M059J (cell line): ENCODE data around the gene PSG1. TPM values are rescaled to one million over a fixed set of nuclear protein-coding genes. Genes with fewer than 3 reads are reported as not detected.
A peak's percentile ranks its signal among the peaks of the same experiment; 100 is the strongest.
"Not testable (repeated sequence)": the region's sequence is repeated elsewhere in the genome, so short reads cannot be mapped to it uniquely, and the experiment has no call there.

ENCODE experiments used
- DNase-seq: peaks from one replicate; pipeline ENCODE4 v3.0.0-alpha.2; 2012; ENCODE audit warnings: low read depth
- total RNA-seq: library from RNA; depleted of rRNA; stranded (reverse); fragments of >200 nt; shearing (Covaris generic); gene quantifications from 2 replicates; pipeline ENCODE4 v1.2.3, GENCODE V29; 2014

Gene PSG1
- total RNA-seq, 1 experiment from 2014 or later = 13.6 TPM

GRCh38 chr19:42881279-42881678 is 1.8 kb upstream of the PSG1 start:
- peak; percentile 27 for DNase-seq

- DNase-seq = not testable (repeated sequence)
These were observed 1.1 kb upstream of the PSG1 start for GRCh38 chr19:42880621-42881020.

DNA sequence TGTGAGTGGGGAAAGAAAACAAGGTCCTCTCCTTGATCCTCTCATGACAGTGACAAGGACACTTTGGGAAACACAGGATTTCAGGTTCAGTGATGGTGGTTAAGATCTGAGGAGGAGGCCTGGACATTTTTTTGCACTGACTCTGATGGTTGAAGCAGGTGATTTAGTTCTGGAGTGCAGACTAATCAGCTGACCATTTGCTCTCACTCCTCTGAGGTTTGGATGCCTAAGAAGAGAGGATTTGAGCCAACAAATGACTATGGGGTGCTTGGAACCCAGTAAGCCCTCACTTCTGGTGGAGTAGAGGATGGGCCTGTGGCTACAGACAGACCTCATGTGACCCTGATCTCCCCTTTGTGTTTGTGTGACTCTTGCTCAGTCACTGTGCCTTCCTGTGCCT is 2.9 kb downstream of the PSG1 start:
- peak; percentile 90 for DNase-seq

DNA sequence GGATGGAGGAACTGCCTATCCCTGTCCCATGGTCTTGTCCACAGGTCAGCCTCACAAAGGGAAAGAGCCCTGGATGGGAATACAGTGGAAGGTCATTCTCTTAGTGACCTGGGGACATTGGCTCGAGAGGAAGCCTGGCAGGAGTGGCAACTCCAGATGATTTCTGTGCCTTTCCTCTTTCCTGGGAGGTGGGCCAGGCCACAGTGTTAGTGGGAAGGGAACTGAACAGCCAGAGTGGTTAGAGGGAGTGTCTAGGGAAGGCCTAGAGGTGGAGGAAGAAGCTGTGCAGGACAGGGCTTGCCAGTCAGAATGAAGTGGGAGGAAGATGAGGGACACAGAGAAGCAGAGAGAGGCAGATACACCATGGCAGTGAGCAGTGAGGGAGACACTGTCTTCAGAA is 3.6 kb downstream of the PSG1 start:
- peak; percentile 87 for DNase-seq

DNA sequence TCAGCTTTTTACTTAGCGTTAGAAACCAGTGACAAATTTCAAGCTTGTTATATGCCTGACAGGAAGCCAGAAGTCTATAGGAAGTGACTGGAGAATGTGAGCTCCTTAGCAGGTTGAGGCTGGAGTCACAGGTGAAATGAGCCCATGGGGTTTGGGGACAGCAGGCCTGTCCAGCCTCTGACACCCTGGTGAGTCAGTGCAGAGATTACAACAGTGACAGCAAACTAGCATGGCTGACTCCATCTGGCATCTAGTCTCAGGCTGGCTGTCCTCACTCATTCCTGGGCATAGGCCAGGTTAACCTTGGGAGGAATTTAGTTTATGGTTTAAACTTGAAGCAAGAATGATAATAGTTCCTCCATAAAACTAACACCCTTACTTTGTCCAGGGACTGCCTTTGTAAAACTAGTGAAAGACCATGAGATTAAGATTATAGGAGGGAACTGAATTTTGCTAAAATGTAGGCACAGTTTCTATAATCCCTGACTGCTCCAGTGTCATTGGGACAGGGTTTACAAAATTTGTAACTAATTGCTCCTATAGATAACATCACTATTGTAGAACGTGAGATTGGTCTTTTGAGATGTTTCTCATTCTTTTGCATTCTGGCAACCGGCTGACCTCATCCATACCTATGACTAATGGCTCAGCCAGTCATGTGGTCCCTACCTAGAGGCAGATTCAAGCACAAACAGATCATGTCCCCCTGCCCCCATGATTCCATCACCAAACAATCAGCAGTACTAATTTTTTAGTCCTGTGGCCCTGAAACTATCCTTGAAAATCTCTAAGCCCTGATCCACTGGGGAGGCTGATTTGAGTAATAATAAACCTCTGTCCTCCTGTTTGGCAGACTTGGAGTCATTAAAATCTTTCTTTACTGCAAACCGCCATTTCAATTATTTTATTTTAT is 4.4 kb downstream of the PSG1 start:
- DNase-seq = peak; percentile 90

DNA sequence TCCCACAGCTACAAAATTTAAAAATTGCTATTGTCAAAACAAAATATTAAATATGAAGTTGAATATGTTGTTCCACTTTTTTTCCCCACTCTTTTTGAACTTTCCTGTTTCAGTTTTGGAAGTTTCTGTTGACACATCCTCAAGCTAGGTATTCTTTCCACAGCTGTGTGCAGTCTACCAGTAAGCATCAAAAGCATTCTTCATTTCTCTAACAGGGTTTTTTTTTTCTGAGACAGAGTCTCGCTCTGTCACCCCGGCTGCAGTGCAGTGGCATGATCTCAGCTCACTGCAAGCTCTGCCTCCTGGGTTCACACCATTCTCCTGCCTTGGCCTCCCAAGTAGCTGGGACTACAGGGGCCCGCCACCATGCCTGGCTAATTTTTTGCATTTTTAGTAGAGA is 5.4 kb downstream of the PSG1 start:
- DNase-seq = not testable (repeated sequence)

- no peak for DNase-seq
These were observed 6.9 kb downstream of the PSG1 start for GRCh38 chr19:42872608-42873007.

- peak; percentile 23 for DNase-seq
These were observed 22.0 kb downstream of the PSG1 start for GRCh38 chr19:42857544-42857867.

- DNase-seq = peak; percentile 26
These were observed 22.5 kb downstream of the PSG1 start for GRCh38 chr19:42856866-42857543.

GRCh38 chr19:42854745-42855144 is 24.8 kb downstream of the PSG1 start:
- DNase-seq = not testable (repeated sequence)

- DNase-seq = not testable (repeated sequence)
These were observed 26.3 kb downstream of the PSG1 start for GRCh38 chr19:42853231-42853630.

DNA sequence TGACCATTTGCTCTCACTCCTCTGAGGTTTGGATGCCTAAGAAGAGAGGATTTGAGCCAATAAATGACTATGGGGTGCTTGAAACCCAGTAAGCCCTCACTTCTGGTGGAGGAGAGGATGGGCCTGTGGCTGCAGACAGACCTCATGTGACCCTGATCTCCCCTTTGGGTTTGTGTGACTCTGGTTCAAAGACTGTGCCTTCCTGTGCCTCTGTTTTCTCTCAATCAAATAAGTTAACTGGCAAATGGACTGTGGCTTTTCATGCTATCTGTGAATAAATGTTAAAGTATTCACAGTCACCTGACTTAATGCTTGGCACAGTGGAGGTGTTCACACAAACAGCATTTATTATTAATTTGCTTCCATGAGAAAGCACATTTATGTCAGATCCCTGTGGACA is 26.7 kb downstream of the PSG1 start:
- peak; percentile 79 for DNase-seq

DNA sequence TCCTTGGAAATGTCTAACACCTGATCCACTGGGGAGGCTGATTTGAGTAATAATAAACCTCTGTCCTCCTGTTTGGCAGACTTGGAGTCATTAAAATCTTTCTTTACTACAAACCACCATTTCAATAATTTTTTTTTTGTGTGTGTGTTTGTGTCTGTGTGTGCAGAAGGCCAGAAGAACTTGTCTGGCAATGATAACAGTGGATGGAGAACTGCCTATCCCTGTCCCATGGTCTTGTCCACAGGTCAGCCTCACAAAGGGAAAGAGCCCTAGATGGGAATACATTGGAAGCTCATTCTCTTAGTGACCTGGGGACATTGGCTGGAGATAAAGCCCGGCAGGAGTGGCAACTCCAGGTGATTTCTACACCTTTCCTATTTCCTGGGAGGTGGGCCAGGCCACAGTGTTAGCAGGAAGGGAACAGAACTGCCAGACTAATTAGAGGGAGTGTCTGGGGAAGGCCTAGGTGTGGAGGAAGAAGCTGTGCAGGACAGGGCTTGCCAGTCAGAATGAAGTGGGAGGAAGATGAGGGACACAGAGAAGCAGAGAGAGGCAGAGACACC is 27.7 kb downstream of the PSG1 start:
- not testable (repeated sequence) for DNase-seq

- peak; percentile 99 for DNase-seq
These were observed 28.4 kb downstream of the PSG1 start for GRCh38 chr19:42850981-42851717.

GRCh38 chr19:42846597-42846996 is 32.9 kb downstream of the PSG1 start:
- DNase-seq = peak; percentile 41

DNA sequence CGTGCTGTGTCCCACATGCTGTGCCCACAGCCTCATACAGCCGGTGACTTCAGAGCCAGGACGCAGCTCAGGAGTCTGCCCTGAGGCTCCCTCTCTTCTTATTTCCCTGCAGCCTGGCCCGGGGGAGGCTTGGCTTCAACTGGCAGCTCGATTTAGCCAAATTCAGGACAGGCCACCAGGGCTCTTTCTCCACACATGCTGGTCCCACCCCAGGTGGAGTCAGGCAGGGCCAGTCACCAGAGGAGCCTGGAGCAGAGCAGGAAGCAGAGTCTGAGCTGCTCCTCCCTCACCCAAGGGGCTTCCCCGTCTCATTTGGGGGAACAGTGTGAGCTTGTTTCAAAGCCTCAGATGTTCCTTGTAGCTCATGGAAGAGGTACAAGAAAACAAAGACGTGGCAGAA is 35.9 kb downstream of the PSG1 start:
- not testable (repeated sequence) for DNase-seq

GRCh38 chr19:42832746-42833442 is 46.6 kb downstream of the PSG1 start:
- peak; percentile 85 for DNase-seq

DNA sequence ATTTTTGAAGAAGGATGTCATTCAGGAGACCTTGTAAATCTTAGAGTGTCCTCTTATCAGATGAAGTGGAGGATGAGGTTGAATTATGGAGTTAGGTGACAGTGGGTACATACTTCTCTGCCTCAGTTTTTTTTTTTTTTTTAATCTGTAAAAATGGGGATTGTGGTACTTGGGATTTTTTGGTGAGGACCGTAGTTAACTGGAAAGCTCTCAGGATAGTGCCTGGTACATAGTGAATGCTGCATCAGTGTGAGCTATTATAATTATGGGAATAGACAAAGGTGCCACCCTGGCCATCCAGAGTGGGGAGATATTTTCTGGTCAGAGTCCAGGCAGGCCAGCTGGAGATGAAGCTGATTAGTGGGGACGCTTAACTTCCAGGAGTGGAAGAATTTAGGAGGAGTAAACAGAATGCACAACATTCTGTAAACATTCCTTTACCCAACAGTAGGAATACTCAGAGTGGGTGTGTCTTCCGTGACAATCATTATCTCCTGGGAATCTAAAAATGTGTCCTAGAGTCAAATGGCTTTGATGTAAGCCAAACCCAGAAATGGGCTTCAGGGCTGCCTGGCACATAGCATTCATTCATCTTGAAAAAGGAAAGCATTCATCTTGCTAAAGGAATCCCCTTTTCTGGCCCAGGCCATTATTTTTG is 47.4 kb downstream of the PSG1 start:
- peak; percentile 59 for DNase-seq

- peak; percentile 74 for DNase-seq
These were observed 48.1 kb downstream of the PSG1 start for GRCh38 chr19:42831221-42832019.
